HG02970 (cell line): Measurements from ENCODE around the gene RNF115.
"Not testable (repeated sequence)": the region's sequence is repeated elsewhere in the genome, so short reads cannot be mapped to it uniquely, and the experiment has no call there.

Experiments
- ATAC-seq: cut with Tn5 transposase; IDR thresholded peaks from one replicate; pipeline ENCODE4 v1.9.1; 2021; ENCODE audit warnings: mild to moderate bottlenecking, moderate library complexity, moderate number of reproducible peaks; ENCODE audit not compliant: unreplicated experiment, low FRiP score

The RNF115 gene

DNA sequence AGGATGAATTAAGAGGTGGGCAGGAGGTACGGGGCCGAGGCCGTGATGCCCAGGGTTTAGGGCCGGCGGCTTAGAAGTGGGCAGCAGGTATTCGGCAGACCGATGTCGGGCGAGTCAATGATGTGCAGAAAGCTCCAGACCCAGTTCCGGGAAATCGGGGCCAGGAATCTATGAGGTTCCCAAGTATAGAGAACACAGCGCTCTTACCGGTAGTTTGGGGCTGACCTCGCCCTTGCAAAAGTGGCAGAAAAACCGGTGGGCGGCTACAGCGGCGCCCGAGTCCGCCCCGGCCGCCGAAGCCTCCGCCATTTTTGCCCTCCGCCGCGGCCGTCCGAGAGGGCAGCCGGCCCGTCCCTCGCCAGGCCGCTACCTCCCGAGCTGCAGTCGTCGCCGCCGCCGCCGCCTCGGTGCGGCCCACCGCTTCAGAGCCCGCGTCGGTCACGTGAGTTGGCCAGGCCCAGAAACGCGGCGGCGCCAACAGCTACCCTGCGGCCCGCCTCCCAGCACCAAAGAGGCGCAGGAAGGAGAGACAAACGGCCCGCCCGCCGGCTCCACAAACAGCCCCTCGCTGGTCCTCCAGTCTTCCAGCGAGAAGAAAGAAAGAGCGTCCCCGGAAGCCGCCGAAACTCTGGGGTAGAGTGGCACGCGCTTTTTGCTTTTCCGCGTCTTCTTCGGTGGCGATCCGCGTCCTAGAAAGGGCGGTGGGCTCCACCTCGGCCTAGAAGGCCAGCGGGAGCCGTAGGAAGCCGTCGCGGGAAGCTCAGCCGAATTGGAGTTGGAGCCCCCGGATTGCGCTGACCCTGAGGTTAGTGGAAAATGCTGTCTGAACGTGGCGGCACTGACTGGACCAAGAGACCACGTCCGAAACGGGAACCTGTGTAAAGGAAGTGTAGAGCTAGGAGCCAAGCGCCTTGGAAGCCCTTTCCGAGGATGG is at the start of gene RNF115, which contains the start of gene POLR3C:
TSS of gene RNF115 (minus strand) at position 531 of the 934 bp plus-strand sequence. CDS start at position 309, 222 bp downstream.
TSS of gene POLR3C (plus strand) at position 636 of the 934 bp plus-strand sequence. CDS start 1,577 bp downstream, outside the sequence.
- peak; percentile 78 for ATAC-seq

GRCh38 chr1:145871994-145872924 is 48.4 kb upstream of the RNF115 start:
- no peak for ATAC-seq

GRCh38 chr1:145868232-145868631 is 44.3 kb upstream of the RNF115 start:
- no peak for ATAC-seq

- ATAC-seq, result no peak
Measured at GRCh38 chr1:145863282-145864018, 39.6 kb upstream of the RNF115 start.

DNA sequence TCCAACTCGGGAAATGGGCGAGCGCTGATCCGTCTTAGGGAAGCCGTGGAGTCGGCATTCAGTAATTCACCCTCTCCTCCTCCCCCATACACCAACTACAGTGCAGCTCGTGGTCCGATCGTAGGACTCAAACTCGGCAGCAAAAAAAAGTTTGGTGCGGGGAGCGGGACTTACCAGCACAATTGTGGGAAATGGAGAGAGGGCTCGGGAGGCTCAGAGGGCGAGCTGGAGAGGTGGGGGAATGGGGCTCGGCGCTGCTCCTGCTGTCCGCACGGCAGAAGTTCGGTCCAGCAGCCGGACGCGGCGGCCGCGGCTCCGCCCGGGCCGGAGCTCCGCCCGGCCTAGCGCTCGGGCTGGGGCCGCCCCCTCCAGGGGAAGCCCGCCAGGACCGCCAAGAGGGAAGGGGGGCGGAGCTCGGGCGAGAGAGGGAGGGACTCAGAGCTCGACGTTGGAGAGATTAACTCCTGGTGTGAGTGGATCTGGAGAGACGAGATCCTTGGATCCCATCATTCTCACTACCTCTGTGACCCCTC is 35.7 kb upstream of the RNF115 start:
- ATAC-seq, result peak; percentile 71

- peak; percentile 74 for ATAC-seq
Measured at GRCh38 chr1:145858901-145859490, 35.1 kb upstream of the RNF115 start, which contains the start of gene PIAS3. Gene PIAS3 (minus strand): TSS chr1:145859081. CDS start chr1:145858990, 91 bp downstream.

- no peak for ATAC-seq
Measured at GRCh38 chr1:145858238-145858900, 34.5 kb upstream of the RNF115 start.

- ATAC-seq, result no peak
Measured at GRCh38 chr1:145857170-145857569, 33.3 kb upstream of the RNF115 start.

DNA sequence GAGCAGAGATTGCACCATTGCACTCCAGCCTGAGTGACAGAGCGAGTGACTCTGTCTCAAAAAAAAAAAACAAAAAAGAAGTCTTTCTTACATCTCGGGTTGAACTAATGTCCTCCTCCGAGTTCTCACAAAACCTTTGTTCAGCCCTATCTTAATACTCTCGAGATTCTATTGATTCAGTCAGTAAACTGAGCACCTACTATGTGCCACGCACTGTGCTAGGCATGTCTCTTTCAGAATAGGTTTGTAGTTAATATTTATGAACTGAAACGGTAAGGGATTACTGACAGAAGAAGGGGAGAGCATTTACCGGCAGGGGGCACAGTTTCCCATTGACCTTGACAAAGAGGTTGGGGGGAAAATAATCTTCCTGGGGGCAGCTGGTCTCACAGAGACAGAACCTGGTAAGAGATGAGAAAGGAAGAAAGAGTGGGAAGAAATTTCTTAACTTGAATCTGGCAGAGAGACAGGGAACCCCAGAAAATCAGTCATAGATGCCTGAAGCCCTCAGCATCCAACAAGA is 31.6 kb upstream of the RNF115 start:
- no peak for ATAC-seq

DNA sequence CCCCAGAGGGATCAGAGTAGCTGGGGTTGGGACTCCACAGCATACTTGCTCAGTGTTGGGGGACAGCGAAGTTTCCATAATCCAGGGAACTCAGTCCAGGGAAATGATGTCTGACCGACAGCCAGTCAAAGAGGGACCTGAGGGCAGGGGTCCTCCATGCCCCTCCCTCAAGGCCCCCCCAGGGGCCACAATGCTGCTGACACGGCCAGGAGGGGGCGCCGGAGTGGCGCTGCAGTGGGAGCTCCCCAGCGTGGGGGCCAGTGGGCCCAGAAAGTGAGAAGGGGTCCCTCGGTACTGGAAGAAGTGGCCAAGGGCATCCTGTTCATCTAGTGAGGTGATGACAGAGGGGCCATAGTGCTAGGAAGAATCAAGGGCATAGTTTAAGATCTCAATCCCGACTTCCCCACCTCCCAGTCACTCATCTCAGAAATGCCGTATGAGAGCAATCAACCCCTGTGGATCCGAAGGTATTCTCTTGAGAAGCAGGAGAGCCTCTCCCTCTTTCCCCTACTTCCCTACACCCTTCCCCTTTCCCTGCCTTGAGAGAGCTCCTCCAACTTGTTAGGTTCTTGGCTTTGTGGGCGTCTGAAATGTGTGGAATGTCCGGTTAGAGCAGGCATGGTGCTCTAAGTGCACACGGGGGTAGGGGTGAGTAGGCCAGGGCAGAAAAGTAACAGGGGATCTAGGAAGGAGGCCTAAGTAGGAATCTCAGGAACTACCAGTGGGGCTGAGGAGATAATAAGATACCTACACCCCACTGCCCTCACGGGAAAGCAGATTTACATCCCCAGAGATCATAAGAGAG is 25.7 kb upstream of the RNF115 start:
- no peak for ATAC-seq

GRCh38 chr1:145847827-145848226 is 23.9 kb upstream of the RNF115 start:
- no peak for ATAC-seq

GRCh38 chr1:145846201-145846612 is 22.3 kb upstream of the RNF115 start:
- ATAC-seq, result no peak

GRCh38 chr1:145845514-145846161 is 21.7 kb upstream of the RNF115 start, which contains the start of gene NUDT17:
Gene NUDT17 (plus strand): TSS chr1:145845630. CDS start chr1:145845641, 11 bp downstream.
- peak; percentile 75 for ATAC-seq

- peak; percentile 45 for ATAC-seq
Measured at GRCh38 chr1:145845144-145845513, 21.2 kb upstream of the RNF115 start.

DNA sequence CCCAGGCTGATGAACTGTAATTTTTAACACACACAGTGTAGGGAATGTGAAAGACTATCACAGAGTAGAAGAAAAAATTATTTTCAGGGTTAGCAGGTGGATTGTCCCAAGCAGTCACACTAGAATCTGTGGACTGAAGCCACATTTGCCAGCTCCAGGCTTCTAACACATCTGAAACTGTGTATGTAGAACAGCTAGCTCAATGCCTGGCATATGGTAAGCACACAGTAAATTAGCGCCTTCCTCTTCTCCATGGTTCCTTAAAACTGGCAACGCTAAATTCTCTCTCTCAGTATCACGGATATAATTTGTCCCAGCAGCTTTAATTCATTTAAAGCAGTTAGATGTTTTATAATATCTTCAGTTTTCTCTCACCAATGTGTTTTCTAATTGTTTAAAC is 19.1 kb upstream of the RNF115 start:
- no peak for ATAC-seq

DNA sequence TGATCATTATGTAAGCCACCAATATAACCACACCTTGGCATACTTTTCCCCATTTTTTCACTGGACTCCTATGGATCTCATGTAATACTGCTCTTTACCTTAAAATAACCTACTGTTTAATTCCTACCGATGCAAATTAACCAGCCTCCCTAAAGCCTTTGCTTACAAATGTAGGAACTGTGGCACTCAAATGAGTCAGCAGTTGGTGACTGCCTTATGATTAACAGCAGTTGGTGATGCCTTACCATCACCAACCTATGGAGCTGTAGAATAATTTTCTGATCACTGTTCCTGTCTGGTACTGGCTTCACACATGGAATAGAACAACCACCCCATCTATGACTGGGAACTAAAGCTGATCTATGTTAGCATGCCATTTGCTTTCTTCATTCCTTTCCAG is 13.8 kb upstream of the RNF115 start:
- ATAC-seq, result no peak

DNA sequence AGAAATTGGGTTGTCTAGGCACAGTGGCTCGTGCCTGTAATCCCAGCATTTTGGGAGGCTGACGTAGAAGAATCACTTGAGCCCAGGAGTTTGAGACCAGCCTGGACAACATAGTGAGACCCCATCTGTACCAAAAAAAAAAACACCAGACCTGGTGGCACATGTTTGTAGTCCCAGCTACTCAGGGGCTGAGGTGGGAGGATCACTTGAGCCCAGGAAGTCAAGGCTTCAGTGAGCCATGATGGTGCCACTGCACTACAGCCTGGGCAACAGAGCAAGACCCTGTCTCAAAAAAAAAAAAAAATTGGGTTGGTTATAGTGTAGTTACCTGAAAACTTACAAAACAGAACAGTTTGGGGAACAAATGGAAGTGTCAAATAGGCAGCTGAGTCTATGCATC is 6.9 kb upstream of the RNF115 start:
- ATAC-seq, result not testable (repeated sequence)
